CD4-positive, alpha-beta T cell treated with Interleukin-1 beta for 1 hour (primary cell): Measurements from ENCODE around the gene TMEM247.
"Not testable (repeated sequence)": the region's sequence is repeated elsewhere in the genome, so short reads cannot be mapped to it uniquely, and the experiment has no call there.

Source experiments
- DNase-seq, 2 donors: peaks; one replicate each; pipeline ENCODE4 v3.0.0-alpha.2; 2020 to 2022

The TMEM247 gene

DNA sequence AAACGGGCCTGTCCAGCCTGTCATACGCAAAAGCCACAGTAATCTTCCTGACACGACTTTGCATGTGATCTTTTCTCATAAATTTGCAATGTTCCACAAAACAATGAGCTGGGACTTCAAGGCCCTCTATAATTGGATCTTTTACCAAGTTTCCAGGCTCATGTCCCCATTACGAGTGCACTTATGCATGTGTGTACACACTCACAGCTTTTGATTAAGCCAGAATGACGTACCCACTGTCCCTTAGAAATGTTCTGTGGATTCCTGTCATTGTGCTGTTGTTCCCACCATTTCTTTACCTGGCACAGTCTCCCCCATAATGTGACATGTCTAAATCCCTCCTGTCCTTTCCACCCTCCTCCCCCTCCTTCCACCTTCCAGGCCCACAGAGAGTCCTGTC, 19.7 kb upstream of the TMEM247 start:
- no peak for DNase-seq

DNA sequence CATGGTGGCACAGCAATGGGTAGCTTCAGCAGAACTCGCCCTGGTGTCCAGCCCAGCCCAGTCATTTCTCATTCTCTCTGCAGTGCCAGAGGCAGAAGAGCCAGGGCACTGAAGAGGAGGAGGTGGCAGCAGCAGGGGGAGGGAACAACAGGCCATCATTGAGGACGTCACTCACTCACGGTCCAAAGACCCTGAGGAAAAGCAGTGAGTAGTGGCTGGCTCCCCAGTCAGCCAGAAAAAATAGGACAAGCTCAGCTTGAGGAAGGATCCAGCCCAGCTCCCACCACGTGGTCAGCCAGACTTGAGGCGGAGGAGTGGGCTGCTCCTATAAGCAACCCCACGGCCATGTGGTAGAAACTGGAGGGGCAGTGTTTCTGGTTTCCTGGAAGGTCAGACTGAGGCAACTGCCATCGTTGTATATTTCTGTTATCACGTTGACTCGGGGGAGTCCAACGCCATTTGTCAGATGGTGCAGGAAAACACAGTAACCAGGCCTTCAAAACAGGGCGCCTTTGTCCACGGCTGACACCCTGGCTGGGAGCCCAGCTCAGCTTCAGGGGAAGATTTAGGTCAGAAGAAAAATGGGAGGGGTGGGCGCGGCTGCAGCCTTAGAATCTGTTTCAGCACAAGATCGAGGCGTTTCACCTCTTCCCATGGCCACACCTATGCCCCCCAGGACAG, 19.0 kb upstream of the TMEM247 start:
- no peak for DNase-seq

GRCh38 chr2:46461011-46461674, 18.2 kb upstream of the TMEM247 start:
- peak; percentile 67 to 71 for DNase-seq

GRCh38 chr2:46461709-46462171, 17.6 kb upstream of the TMEM247 start:
- DNase-seq: peak; percentile 15 to 58

DNA sequence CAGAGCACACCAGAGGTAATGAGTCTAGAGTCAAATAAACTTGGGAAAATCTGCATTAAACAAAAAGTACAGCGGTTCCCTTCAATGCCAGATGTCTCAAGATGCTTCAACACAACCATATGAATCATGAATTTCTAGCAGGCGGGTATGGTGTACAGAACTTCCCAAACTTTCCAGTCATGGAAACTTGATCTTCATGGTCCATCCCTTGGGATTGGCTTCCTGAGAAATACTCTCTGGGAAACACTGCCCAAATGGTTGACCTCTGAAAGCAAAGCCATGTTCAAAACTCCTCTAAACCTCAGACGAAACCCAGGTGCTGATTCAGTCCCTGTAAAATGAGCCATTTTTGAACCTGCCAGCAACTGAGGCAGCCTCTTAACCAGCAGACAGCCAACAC, 16.4 kb upstream of the TMEM247 start:
- no peak for DNase-seq

GRCh38 chr2:46469116-46469515, 10.2 kb upstream of the TMEM247 start:
- no peak for DNase-seq

DNA sequence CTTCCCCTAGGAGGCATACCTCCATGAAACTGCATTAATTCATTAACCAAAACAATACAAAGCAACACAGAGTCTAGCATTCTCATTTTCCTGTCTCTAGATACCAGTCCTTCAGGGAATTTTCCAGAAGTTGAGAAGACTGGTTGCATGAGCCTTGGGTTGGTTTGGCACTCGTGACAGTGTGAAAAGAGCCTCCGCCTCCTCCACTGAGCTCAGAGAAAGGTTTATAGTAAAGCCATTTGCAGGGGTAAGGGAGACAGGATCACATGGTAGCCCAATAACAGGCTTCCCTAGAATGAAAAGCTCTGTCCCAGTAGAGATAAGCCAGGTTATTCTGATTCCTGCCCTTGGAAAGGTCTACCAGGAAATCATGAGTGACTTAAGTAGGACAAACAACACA, 9.7 kb upstream of the TMEM247 start:
- DNase-seq: no peak

- DNase-seq: peak in 1 of 2 donors; percentile 42
Measured at GRCh38 chr2:46470114-46470628, 9.2 kb upstream of the TMEM247 start.

DNA sequence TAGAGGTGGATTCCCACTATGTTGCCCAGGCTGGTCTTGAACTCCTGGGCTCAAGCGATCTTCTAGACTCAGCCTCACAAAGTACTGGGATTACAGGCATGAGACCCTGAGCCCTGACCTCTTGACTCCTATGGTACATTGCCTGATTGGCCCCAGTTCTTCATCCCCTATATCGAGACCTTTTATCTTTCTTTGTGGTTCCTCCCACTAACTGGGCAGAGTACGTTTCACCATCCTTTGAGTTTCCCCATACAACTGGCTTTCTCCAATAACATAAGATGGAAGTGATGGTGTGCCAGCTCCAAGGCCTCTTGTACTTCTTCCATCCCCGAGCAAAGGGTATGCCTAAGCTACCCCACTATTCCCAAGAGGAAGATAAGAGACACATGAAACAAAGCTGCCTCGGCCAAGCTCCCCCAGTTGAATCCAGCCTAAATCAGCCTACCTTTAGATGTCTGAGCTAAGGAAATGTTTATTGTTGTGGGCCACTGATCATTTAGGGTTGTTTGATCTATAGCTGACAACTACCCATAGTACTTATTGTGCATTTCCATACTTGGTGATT, 8.3 kb upstream of the TMEM247 start:
- no peak for DNase-seq

DNA sequence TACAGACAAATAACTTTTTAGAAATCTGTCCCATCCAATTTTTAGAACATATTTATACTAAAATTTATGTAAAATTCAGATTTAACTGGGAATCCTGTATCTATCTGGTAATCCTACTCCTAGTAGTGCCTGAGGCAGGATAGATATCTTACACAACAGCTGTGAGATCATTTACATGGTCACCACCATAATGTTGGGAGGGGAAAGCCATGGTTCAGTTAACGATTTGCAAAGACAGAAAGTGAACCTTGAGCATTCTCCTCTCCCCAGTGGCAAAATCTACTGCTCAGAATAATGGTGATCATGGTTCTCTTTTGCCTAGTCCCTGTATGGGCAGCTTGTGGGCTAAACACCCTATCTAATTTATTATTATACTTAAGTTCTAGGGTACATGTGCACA, 7.7 kb upstream of the TMEM247 start:
- no peak for DNase-seq

DNA sequence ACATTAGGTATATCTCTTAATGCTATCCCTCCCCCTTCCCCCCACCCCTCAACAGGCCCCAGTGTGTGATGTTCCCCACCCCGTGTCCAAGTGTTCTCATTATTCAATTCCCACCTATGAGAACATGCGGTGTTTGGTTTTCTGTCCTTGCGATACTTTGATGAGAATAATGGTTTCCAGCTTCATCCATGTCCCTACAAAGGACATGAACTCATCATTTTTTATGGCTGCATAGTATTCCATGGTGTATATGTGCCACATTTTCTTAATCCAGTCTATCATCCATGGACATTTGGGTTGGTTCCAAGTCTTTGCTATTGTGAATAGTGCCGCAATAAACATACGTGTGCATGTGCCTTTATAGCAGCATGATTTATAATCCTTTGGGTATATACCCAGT, 7.2 kb upstream of the TMEM247 start:
- not testable (repeated sequence) for DNase-seq

- DNase-seq: peak; percentile 17 to 31
Measured at GRCh38 chr2:46477462-46477861, 1.9 kb upstream of the TMEM247 start.

GRCh38 chr2:46477925-46478324, 1.4 kb upstream of the TMEM247 start:
- no peak for DNase-seq

GRCh38 chr2:46480562-46480961, 1.2 kb downstream of the TMEM247 start:
- DNase-seq: no peak

DNA sequence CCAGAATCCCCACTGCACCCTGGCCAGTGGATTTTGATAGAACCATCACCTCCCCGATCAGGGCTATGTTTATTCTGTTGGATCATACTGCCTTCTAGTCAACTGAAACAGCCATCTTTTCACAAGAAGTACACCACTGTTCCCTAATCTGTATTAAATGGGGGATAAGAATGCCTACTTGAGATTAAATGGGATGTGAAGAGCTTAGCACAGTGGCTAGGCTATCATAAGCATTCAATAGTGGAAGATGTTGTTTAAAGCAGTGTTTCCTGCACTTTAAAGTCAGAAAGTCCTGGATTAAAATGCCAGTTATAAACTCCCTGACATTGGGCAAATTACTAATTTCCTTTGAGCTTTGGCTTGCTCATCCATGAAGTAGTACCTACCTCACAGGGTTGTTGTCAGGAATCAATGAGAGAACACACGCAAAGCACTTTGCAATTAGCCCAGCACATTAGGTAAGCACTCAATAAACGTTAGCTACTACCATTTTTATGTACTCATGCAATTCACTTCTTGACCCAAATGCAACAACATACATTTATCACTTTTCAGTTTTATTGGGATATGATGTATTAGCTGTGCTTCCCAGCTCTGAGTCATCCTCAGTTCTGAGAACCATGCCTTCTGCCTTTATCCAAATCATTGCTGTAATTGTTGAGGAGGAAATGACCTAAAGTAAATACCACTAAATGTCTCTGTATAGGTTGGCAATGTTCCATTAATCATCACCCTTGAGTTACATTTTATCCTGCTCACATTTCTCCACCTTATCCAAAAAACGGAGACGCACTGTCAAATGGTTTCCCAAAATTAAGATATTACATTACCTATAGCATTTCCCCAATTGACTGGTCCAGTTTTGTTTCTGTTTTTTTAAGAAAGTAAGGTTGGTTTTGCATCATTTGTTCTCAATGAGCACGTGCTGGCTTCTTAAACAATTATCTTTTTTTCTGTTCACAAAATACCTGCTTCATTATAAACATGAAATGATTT, 2.1 kb downstream of the TMEM247 start:
- DNase-seq: no peak

DNA sequence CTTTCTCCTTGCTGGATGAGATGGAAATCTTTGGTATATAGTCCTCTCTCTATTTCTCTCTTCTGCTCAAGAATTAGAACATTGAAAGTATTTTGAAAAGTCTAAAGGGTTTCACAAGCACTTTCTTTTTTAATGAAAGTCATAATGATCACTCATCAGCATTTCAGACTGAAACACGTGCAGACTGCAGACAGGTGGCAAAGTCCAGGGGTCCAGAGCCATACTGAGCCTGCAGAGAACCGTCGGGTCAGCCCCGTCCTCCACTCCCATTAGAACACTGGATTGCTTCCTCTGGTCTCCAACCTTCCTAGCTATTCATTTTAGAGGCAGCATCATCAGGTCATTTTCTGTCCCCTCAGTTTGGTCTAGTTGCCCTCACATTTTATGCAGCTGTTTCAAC, 3.1 kb downstream of the TMEM247 start:
- DNase-seq: no peak

DNA sequence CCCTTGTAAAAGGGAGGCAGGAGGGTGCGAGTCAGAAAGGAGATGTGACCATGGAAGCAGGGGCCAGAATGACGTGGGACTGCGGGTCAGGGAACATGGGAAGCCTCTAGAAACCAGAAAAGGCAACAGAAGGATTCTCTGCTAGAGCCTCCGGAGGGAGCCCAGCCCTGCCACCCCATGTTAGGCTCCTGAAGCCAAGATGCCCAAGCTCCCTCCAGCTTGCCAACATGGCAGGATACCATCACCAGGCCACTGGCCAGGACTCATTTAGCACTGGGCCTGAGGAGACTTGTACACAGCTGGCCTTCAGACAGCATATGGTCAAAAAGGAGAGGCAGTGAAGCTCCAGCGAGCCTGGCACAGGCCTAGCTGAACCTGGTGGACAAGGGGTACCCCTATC, 5.6 kb downstream of the TMEM247 start:
- DNase-seq: no peak

DNA sequence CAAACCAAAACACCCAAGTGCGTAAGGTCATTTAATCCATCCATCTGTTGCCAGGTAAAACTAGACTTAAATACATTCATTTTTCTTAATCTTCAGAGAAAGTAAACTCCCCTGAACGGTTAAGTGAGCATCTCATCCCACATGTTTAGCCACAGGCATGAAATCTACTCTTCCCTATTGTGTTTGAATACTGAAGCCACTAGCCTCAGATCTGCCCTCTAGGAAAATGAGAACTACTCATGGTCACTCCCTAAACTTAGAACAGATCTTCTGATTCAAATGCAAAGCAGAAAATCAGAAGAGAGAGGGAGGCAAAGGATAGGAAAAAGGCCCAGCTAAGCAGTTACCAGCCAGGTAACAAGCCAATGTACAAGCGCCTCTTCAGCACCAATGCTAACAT, 7.1 kb downstream of the TMEM247 start:
- no peak for DNase-seq

DNA sequence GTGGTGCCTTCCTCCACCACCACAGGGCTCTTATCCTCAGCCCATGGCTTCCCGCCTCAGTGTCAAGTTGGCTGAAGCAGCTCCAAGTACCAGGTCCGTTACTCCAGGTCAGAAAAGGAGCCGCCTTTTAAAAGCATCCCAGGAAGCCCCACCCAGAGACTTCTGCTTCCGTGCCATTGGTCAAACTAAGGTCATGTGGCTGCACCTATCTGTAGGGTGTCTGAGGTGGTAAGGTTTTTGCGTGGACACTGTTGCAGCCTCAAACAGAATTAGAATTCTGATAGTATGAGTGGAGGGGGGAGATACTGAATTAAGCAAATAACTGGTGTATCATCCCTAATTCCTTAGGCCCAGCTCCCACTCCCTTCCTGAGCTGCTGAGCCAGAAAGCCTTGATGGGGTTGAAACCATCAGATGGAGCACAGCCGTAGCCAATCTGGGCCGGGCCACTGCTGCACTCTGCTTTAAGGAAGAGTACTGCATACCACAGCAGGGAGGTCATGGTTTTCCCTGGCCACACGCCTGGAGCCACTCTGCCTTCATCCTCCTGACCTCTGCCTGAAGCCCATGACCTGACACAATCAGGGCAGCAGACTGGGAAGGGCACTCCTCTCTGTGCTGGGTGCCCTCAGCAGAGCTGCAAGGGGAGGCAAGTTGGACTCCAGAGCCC, 8.4 kb downstream of the TMEM247 start:
- no peak for DNase-seq

- DNase-seq: no peak
Measured at GRCh38 chr2:46488389-46488788, 9.0 kb downstream of the TMEM247 start.

DNA sequence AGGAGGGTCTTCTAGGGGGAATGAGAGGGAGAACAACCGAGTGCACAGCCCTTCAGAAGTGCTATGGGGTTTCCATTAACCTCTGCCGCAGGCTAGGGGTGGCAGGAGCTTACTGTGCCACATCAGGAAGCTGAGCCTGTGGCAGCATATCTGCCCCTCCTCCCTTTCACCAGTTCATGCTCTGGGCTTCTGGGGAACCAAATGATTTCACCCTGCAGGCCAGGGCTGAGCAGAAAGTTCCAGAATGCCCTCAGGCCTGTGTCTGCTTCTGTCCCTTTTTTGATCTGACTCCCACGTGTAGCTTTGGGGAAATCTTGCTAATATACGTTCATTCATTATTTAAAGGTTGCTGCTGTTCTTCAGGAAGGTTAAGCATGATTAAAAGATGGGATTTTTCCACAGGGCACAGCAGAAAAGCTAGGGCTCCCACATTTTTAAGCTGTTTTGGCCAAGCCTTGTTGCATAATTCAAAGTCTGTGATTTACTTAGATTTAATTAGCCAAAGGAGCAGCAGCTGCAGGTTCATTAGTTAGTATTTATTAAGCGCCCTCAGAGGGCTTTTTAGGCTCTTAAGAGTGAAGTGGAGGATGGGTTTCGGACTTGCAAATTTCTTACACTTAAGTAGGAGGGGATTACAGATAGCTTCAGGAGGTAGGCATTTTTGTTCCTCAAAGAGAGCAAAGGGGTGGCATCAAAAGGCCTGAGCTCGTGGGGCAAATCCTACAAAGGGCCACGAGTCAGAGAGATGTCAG, 10.2 kb downstream of the TMEM247 start:
- no peak for DNase-seq
